NT2/D1 (cell line): ENCODE data around the gene CSH2.

Experiments
- DNase-seq: peaks from one replicate; pipeline ENCODE4 v3.0.0-alpha.2; 2011; ENCODE audit warnings: low read depth, low spot score
- H3K27me3 ChIP-seq: 2 replicates; pipeline ENCODE4 v1.6.0; 2011; ENCODE audit warnings: mild to moderate bottlenecking; ENCODE audit not compliant: insufficient read length, insufficient read depth
- H3K36me3 ChIP-seq: 2 replicates; pipeline ENCODE4 v1.6.1; 2011; ENCODE audit warnings: mild to moderate bottlenecking, low read length, mixed read lengths; ENCODE audit not compliant: insufficient read depth, insufficient read length
- H3K4me1 ChIP-seq: 2 replicates; pipeline ENCODE4 v1.5.1; 2011; ENCODE audit not compliant: insufficient read depth, insufficient read length
- H3K4me3 ChIP-seq: 2 replicates; pipeline ENCODE4 v1.5.1; 2011; ENCODE audit warnings: low read depth; ENCODE audit not compliant: insufficient read length
- H3K9ac ChIP-seq: 2 replicates; pipeline ENCODE4 v1.6.0; 2011; ENCODE audit warnings: low read depth; ENCODE audit not compliant: insufficient read length
- H3K9me3 ChIP-seq: 2 replicates; pipeline ENCODE4 v1.5.1; 2011; ENCODE audit warnings: mild to moderate bottlenecking, low read length; ENCODE audit not compliant: insufficient read depth
- SUZ12 ChIP-seq: IDR thresholded peaks from 2 replicates; pipeline ENCODE4 v1.6.1; 2011; ENCODE audit not compliant: insufficient read length, insufficient read depth; ENCODE audit errors: extremely low read depth
- YY1 ChIP-seq: IDR thresholded peaks from 2 replicates; pipeline ENCODE4 v1.6.1; 2011; ENCODE audit not compliant: insufficient read length, insufficient read depth
- ZNF274 ChIP-seq: IDR thresholded peaks from 2 replicates; pipeline ENCODE4 v1.6.1; 2011; ENCODE audit warnings: mild to moderate bottlenecking, low read depth, low read length

CSH2 gene

DNA sequence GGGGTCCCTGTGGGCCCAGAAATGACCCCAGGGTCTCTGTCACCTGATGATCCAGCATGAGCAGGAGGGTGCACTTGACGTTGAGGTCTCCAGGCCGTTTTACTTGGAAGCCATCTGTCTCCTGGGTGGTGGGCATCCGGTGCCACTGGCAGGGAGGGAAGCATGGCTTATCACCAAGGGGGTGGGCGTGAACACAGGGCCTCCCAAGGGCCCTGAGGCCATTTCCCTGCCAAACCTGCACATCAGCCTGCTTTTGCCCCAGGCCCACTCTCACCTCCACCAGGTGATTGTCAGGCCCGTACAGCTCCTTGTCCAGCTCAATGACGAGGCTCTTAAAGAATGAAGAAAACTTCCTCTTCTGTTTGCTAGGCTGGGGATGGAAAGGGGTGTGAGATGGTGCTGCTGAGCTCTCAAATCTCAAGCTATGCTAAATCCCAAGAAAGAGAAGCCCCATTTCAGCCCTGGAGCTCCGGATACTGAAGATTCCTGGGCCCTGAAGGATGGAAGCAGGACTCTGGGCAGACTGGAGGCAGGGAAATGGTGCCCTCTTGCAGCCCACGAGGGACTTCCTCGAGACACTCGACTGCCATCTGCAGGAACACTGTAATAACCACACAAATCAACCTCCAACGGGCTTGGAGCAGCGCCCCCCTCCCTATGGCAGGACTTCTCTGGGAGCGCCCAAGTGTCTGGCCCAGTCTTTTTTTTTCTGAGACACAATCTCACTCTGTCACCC, 38.9 kb downstream of the CSH2 start:
- Histone ChIP-seq H3K9ac (no peak overlapping the region), H3K27me3 (no peaks in the 10 kb centered on the region), H3K4me3 (no peak overlapping the region), H3K4me1 (peaks cover 16% of the 10 kb centered on the region), H3K9me3 (no peaks in the 10 kb centered on the region), H3K36me3 (peaks cover 89% of the 10 kb centered on the region)
- no peak for DNase-seq
- TF ChIP-seq SUZ12 (no peak), YY1 (no peak), ZNF274 (no peak)

DNA sequence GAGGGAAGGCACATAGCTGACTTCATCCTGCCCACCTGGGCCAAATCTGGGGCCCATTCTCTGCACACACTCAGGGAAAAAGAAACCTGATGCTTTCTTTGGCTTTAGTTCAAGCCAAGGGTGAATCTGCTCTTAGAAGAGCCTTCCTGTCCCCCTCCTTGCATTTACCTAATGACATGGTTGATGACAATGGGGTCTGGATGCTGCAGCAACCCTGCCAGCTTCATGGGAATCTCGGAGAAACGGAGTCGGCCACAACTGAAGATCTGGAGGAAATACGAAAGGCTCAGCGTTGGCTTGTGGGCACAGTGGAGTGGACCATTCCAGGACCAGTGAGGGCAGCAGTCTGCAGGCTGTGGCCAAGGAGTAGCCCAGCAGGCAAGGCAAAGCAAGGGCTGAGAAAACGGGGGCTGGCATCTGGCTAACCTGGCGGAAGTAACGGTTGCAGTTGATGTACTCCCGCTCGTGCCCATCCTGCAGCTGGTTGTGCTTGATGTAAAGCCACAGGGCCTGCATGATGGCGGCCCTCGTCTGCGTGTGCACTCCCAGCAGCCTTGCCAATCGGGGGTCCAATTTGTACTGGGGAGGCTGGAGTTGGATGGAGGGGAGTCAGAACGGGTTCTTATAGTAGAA, 39.6 kb downstream of the CSH2 start:
- Histone ChIP-seq H3K36me3 (peaks cover 96% of the 10 kb centered on the region), H3K9ac (no peak overlapping the region), H3K27me3 (no peaks in the 10 kb centered on the region), H3K9me3 (no peaks in the 10 kb centered on the region), H3K4me3 (no peak overlapping the region), H3K4me1 (peaks cover 16% of the 10 kb centered on the region)
- TF ChIP-seq ZNF274 (no peak), SUZ12 (no peak), YY1 (no peak)
- DNase-seq: no peak

DNA sequence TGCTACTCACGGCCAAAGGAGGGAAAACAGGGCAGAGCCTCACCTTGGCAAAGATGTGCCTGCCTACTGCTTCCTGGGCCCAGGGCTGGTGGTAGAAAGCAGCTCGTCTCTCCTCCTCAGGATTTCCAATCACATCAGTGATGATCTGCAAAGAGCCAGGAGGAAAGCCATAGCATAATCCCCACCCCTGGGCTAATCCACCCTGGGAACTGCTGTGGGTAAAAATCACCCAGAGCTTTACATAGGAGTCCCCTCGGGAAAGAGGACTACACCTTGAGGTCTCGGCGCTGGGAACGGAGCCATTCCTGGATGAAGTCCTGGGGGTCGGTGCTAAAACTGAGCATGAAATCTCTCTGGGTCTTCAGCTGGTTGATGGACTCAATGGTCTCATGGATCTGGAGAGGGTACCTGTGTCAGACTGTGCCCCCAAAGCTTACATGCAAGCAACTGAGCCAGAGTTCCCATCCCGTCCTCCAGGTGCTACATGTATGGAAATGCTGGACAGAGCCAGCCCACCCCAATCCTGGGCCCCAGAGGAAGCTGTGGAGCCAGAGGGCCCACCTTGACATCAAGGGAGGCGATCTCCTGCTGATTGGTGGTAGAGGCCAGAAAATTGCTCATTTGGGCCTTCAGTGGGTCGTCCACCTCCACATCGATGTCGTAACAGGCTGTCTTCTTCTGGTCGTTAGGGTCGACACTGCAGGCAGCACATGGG, 40.3 kb downstream of the CSH2 start:
- no peak overlapping the region for H3K9ac ChIP-seq
- no peak overlapping the region for H3K4me3 ChIP-seq
- H3K9me3 ChIP-seq: no peaks in the 10 kb centered on the region
- no peak for TF ChIP-seq SUZ12
- no peak for TF ChIP-seq ZNF274
- TF ChIP-seq YY1: no peak
- no peaks in the 10 kb centered on the region for H3K27me3 ChIP-seq
- peaks cover 99% of the 10 kb centered on the region for H3K36me3 ChIP-seq
- H3K4me1 ChIP-seq: peaks cover 10% of the 10 kb centered on the region
- no peak for DNase-seq

DNA sequence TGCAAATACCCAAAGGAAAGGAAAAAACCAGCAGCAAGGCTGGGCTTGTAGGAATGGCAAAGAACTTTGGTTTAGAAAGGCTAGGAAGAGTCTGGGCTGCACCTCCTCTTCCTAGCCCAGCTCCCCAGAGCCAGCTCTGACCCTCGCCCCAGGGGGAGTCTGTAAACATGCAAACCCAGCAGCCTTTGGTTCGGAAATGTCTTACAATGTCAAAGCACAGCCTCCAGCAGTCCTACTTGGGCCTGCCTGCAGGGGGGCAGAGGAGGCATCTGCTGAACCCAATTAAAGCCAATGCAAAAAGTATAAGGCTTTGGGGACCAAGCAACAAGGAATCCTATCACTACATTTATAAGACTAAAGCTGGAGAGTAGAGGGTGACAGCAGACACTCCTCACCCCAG, 41.0 kb downstream of the CSH2 start:
- no peak for DNase-seq
- Histone ChIP-seq H3K4me3 (no peak overlapping the region), H3K9ac (no peak overlapping the region), H3K9me3 (no peaks in the 10 kb centered on the region), H3K27me3 (no peaks in the 10 kb centered on the region), H3K4me1 (peaks cover 6% of the 10 kb centered on the region), H3K36me3 (peaks cover 96% of the 10 kb centered on the region)
- TF ChIP-seq ZNF274: no peak
- TF ChIP-seq SUZ12: no peak
- TF ChIP-seq YY1: no peak

DNA sequence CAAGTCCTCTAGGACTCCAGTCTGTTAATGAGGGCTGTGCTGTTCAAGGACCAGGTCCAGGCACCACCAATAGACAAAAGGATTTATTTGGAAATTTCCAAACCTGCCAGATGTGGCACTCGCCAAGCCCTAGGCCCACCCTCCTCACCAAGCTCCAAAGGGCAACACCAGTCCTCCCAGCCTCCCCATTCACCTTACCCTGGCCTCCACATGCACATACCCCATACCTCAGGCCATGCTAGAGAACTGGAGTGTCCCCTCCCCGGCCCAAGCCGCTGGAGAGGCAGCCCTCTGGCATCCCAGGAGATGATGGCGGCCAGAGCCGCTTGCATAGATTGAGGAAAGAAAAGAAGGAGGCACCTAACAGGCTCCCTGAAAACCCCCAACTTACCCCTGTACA, 41.5 kb downstream of the CSH2 start:
- Histone ChIP-seq H3K4me3 (no peak overlapping the region), H3K9ac (no peak overlapping the region), H3K4me1 (peaks cover 6% of the 10 kb centered on the region)

DNA sequence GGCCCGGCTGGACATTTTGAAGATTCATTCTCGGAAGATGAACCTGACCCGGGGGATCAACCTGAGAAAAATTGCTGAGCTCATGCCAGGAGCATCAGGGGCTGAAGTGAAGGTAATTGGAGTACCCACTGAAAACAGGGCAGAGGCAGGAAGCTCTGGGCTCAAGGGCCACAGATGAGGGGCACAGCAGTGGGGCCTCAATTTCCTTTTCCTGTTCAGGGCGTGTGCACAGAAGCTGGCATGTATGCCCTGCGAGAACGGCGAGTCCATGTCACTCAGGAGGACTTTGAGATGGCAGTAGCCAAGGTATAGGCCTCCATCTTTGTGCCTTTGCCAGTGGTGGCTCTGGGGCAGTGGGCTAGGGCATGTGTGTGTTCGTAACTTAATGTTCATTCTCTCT, 42.0 kb downstream of the CSH2 start:
- Histone ChIP-seq H3K36me3 (peaks cover 87% of the 10 kb centered on the region), H3K4me3 (no peak overlapping the region), H3K27me3 (no peaks in the 10 kb centered on the region), H3K9me3 (no peaks in the 10 kb centered on the region), H3K9ac (no peak overlapping the region), H3K4me1 (peaks cover 6% of the 10 kb centered on the region)
- DNase-seq: no peak
- TF ChIP-seq SUZ12 (no peak), YY1 (no peak), ZNF274 (no peak)

More for the DNA sequence above, 41.5 kb downstream of the CSH2 start:
- TF ChIP-seq SUZ12 (no peak), ZNF274 (no peak), YY1 (no peak)
- Histone ChIP-seq H3K36me3 (peaks cover 92% of the 10 kb centered on the region), H3K27me3 (no peaks in the 10 kb centered on the region), H3K9me3 (no peaks in the 10 kb centered on the region)
- no peak for DNase-seq

DNA sequence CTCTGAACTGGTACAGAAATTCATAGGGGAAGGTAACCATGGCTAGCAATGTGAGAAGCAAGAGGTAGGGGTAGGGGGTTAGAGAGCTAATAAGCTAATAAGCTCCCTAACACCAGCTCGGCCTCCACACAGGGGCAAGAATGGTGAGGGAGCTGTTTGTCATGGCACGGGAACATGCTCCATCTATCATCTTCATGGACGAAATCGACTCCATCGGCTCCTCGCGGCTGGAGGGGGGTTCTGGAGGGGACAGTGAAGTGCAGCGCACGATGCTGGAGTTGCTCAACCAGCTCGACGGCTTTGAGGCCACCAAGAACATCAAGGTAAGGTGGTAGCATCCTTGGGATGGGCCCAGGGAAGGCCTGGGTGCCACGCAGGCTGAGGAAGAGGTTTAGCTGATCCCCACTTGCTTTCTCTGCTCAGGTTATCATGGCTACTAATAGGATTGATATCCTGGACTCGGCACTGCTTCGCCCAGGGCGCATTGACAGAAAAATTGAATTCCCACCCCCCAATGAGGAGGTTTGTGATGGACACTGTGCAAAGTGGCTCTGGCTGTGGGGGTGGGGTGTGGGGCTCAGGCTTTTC, 42.5 kb downstream of the CSH2 start:
- H3K27me3 ChIP-seq: no peaks in the 10 kb centered on the region
- H3K4me1 ChIP-seq: peaks cover 6% of the 10 kb centered on the region
- peaks cover 83% of the 10 kb centered on the region for H3K36me3 ChIP-seq
- no peaks in the 10 kb centered on the region for H3K9me3 ChIP-seq
- H3K9ac ChIP-seq: no peak overlapping the region
- no peak for DNase-seq
- no peak overlapping the region for H3K4me3 ChIP-seq
- TF ChIP-seq SUZ12 (no peak), YY1 (no peak), ZNF274 (no peak)
